GM21360 (cell line): ENCODE measurements around the gene SSX4B.
"Not testable (repeated sequence)": the region's sequence is repeated elsewhere in the genome, so short reads cannot be mapped to it uniquely, and the experiment has no call there.

Experiments
- ATAC-seq: cut with Tn5 transposase; IDR thresholded peaks from one replicate; pipeline ENCODE4 v1.9.1; 2021; ENCODE audit warnings: mild to moderate bottlenecking, moderate library complexity; ENCODE audit not compliant: unreplicated experiment

The SSX4B gene, protein sequence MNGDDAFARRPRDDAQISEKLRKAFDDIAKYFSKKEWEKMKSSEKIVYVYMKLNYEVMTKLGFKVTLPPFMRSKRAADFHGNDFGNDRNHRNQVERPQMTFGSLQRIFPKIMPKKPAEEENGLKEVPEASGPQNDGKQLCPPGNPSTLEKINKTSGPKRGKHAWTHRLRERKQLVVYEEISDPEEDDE

GRCh38 chrX:48411860-48412259 lies at the start of gene SSX4B:
Gene SSX4B, minus strand, starts transcription at chrX:48411960. Its CDS starts 588 bp downstream, at chrX:48411372.
- ATAC-seq: not testable (repeated sequence)

DNA sequence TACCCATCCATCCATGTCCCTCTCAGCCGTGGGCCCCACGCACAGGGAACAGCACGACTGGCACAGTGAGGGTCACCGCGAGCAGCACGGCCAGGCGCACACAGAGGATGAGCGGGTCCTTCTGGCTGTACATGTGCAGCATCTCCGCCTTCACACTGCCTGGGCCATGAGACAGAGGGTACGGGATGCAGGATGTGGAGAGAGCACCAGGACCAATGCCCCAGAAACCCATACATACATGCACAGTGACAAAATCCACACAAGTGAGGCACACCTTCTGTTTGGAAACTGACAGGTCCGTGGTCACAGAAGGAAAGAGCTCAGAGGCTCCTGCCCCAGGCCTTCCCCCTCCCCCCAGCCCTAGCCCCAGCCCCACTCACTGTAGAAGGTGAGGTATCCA lies 48.8 kb upstream of the SSX4B start:
- no peak for ATAC-seq

DNA sequence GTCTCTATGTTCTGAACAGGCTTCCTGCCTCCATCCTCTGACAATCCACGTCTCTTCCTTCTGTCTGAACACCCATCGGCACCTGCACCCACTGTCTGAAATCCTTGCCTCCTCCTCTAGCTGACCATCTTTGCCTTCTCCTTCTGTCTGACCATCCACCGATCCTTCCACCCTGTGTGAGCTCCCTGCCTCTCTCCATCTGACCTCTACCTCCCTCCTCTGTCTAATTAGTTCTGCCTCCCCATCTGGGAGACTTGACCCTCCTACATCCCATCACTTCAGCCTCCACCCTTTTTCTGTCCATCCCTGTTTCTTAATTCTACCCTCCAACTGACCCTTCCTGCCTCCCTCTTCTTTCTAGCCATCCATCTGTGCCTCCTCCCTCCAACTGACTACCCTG lies 48.3 kb upstream of the SSX4B start:
- ATAC-seq: no peak

DNA sequence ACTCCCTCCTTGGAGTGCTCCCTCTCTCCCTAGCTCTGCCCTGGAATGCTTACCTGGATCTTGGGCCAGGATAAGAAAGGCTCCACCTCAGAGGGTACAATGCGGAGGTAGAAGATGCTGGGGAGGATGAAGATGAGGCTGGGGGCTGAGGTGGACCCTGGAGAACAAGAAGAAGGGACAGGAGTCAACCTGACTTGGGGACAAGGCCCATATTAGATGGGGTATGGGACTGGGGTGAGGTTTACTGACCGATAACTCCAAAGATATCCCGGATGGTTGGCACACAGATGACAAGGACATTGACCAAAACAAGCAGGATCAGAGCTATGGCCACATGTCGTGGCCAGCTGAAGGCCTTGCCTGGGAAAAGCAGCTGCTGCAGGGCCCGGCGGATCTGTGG lies 47.7 kb upstream of the SSX4B start:
- ATAC-seq: no peak

DNA sequence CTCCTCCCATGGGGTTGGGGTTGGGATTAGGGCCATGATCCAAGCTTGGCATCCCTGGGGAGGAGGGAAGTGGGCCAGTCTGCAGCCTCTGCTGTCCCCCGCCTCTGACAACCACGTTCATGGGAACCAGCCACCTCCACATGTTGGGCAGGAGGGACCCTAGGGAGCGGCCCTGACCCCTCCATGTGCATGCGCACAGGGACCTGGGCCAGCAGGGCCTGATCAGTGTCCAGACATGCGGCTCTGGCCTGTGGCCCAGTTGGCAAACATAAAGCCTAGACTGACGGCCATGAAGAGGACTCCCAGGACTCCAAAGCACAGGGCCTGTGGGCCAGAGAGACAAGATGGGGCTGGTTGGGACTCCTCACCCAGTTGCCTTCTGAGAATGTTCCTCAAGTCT lies 47.0 kb upstream of the SSX4B start:
- ATAC-seq: no peak

DNA sequence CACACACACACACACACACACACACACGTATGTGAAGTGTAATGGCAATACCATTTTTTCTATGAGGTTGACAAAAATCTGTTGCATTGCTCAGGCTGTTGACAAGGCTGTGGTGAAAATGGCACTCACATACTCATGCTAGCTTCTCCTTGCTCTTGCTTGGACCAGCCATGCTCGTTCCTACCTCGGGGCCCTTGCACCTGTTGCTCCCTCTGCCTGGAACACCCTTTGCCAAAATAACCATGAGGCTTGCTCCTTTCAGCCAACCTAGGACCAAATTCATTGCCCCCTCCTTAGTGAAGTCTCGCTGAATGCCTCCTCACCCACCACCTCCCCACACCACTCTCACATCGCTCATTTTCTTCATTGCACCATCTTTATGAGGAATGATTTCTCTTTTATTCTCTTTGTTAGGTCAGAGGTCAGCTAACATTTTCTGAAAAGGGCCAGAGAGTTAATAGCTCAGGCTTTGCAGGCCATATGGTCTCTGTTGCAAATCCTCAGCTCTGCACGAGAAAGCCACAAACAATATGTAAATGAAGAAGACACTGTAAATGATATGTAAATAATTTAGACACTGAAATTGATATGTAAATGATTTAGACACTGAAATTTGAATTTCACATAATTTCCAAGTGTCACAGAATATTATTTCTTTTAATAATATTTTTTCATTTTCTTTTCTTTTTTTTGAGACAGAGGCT lies 45.0 kb upstream of the SSX4B start:
- no peak for ATAC-seq

GRCh38 chrX:48451708-48452107 lies 39.9 kb upstream of the SSX4B start:
- no peak for ATAC-seq

GRCh38 chrX:48450076-48450475 lies 38.3 kb upstream of the SSX4B start:
- ATAC-seq: no peak

- ATAC-seq: not testable (repeated sequence)
Measured at GRCh38 chrX:48447201-48447600, 35.4 kb upstream of the SSX4B start.

DNA sequence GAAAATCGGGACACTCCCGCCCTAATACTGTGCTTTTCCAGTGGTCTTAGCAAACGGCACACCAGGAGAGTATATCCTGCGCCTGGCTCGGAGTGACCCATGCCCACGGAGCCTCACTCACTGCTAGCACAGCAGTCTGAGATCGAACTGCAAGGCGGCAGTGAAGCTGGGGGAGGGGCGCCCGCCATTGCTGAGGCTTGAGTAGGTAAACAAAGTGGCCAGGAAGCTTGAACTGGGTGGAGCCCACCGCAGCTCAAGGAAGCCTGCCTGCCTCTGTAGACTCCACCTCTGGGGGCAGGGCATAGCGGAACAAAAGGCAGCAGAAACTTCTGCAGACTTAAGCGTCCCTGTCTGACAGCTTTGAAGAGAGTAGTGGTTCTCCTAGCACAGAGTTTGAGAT lies 22.0 kb upstream of the SSX4B start:
- ATAC-seq: not testable (repeated sequence)

GRCh38 chrX:48430166-48430565 lies 18.4 kb upstream of the SSX4B start:
- not testable (repeated sequence) for ATAC-seq

- not testable (repeated sequence) for ATAC-seq
Measured at GRCh38 chrX:48429606-48430005, 17.8 kb upstream of the SSX4B start.

GRCh38 chrX:48427027-48427716 lies 15.4 kb upstream of the SSX4B start:
- ATAC-seq: not testable (repeated sequence)

GRCh38 chrX:48397825-48398224 lies 13.9 kb downstream of the SSX4B start:
- not testable (repeated sequence) for ATAC-seq

DNA sequence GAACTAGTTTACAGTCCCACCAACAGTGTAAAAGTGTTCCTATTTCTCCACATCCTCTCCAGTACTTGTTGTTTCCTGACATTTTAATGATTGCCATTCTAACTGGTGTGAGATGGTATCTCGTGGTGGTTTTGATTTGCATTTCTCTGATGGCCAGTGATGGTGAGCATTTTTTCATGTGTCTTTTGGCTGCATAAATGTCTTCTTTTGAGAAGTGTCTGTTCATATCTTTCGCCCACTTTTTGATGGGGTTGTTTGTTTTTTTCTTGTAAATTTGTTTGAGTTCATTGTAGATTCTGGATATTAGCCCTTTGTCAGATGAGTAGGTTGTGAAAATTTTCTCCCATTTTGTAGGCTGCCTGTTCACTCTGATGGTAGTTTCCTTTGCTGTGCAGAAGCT lies 14.8 kb downstream of the SSX4B start:
- not testable (repeated sequence) for ATAC-seq

DNA sequence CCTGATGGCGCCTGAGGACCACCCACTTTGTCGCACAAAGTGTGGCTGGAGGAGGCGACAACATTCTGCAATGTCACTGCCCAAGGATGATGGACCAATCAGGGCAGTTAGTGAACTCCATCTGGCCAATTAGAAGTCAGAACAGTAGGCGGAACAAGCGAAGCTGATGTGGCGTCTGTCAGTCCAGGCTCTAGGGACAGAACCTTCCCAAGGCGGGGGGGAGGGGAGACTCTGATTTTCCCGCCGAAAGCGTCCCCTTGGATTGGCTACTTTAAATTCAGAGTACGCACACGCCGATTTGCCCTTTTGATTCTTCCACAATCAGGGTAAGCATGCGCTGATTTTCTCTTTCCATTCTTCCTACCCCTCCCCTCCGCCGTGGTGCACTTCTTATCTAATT lies 28.5 kb downstream of the SSX4B start, which contains the start of gene SSX4:
SSX4 (plus strand) TSS at position 301 of the 400 bp plus-strand sequence. CDS start 515 bp downstream, outside the sequence.
- ATAC-seq: not testable (repeated sequence)

GRCh38 chrX:48370408-48370807 lies 41.4 kb downstream of the SSX4B start:
- not testable (repeated sequence) for ATAC-seq

- ATAC-seq: not testable (repeated sequence)
Measured at GRCh38 chrX:48367717-48368408, 43.9 kb downstream of the SSX4B start.

DNA sequence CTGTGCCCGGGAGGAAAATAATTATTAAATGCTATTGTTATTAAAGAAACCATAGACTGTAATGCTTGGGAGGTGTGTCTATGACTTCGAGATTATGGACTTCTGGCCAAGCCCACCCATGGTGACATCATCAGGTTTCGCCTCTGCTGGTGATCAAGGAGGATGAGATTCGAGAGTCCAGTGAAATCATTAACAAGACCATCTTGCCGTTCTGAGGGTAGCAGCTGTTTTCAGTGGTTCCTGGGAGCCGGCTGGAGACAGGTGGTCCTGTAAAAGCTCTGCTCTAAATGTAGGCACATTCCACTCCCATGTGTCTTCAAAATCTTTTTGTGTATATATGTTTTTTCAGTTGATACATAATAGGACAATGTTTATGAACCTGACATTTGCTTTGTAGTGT lies 52.5 kb downstream of the SSX4B start:
- not testable (repeated sequence) for ATAC-seq

- no peak for ATAC-seq
Measured at GRCh38 chrX:48357681-48358080, 54.1 kb downstream of the SSX4B start.
